NCI-H2107 treated with DMSO at 0.1 percent for 48 hours (cell line): Measurements from ENCODE around the gene C1D.
"Not testable (repeated sequence)": the region's sequence is repeated elsewhere in the genome, so short reads cannot be mapped to it uniquely, and the experiment has no call there.

Source experiments
- DNase-seq: peaks from one replicate; lab custom pipeline; 2025; ENCODE audit not compliant: unreplicated experiment; lab: John Stamatoyannopoulos, UW

The C1D gene

DNA sequence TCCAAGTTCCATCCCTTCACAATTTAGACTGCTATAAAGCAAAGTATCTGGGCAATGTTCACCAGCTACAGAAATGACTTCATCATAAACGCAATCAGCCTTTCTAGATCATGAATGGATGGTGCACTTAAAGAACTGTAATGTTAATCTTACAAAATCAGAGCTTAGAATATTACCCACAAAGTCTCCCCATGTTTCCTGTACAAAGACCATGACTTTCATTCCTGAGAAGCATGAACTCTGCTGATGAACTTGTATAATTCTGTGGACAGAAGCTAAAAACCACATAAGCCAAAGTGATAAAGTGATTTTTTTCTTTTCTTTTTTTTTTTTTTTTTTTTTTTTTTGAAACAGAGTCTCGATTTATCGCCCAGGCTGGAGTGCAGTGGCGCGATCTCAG lies 53.3 kb downstream of the C1D start:
- no peak for DNase-seq

DNA sequence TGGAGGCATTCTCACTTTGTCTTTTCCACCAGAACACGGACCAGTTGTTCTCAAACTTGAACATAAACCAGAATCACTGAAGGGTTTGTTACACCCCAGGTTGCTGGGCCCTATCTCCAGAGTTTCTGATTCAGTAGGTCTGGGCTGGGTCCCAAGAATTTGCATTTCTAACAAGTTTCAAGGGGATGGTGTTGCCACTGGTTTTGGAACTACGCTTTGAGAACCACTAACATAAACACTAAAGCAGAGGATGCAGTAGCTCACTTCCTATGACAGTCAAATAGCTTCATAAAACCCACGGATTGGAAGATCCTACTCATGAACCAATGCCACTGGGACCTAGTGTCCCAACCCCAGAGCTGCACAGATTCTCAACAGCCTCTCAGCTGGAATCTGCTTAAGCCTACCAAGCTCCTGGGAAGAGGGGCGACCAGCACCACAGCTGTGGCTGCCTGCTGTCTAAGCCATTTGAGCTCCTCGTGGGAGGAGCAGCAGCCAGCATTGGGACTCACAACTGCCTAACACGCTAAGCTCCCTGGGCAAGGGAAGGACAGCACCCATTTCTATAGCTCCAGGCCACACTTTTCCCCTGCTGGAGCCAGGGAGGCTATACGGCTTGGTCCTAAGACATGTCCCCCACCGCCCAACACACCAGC lies 62.5 kb downstream of the C1D start:
- DNase-seq, result no peak

DNA sequence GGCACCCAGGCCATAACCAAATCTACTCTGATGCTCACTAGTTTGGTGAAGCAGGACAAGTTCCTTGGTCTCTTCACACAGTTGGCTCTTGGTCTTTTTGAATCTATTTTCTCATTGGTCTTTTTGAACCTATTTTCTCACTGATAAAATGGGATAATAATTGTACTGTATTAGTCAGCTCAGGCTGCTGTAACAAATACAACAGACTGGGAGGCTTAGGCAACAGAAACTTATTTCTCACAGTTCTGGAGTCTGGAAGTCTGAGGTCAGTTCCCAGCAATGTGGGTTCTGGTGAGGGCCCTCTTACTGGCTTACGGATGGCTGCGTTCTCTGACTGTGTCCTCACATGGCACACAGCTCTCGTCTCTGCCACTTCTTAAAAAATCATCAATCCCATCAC lies 63.5 kb downstream of the C1D start:
- no peak for DNase-seq

DNA sequence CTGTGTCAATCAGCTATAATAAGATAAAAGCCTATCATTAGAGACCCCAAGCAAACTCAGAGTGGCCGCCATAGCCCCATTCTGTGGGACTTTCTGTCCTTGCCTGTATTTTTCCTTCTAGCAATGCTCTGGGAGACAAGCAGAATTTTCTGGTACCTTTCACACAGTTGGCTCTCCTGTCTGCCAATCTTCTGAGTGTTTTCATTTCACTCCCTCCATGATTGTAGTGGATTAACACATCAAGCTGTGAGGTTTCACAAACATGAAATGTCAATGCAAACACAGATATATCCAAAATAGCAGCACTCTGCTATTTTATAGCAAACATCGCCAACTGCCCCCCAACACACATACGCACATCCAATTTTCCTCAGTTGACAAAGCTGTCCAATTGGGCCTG lies 64.9 kb downstream of the C1D start:
- DNase-seq, result no peak

DNA sequence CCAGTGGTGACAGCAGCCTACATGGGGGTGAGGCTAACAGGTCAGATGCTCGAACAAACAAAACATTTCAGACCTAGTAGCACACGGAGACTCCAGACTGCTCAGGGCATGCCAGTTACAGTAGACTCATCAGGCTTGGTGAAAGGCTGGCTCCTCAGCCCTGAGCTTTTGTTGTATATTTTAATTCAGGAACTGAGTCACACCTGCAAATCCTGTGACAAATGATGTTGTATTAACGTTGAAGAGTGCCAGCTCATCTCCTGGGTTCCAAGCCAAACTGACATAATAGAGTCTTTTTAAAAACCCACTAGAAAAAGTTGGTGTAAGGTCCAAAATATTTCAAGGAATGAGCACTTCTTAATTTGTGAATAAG lies 65.3 kb downstream of the C1D start:
- no peak for DNase-seq

DNA sequence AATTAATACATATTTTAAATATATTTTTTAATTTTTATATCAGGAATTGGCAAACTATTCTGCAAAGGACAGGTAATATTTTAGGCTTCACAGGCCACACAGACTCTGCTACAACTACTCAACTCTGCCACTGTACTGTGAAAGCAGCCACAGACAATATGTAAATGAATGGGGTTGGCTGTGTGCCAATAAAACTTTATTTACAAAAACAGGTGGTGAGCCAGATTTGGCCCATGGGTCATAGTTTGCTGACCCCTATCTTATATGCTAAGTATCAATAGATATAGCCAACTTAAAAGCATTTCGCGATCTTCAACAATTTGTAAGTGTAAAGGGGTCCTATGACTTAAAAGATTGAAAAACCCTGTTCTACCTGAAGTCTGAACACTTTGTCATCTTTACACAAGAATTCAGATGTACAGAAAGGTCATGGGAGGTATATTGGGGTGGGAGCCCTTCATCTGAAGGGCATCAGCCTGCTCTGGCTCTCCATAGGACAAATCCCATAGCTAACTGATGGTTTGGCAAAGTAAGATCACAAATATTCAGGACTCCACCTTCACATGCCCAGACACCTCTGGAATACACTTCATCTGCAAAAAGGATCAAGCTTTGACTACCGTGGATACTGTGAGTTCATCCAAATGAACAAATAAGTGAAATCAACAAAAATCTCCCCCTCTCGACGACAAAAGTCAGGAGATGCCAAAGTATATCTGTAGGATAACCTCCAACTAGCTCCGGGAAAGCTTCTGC lies 65.9 kb downstream of the C1D start:
- DNase-seq, result no peak

DNA sequence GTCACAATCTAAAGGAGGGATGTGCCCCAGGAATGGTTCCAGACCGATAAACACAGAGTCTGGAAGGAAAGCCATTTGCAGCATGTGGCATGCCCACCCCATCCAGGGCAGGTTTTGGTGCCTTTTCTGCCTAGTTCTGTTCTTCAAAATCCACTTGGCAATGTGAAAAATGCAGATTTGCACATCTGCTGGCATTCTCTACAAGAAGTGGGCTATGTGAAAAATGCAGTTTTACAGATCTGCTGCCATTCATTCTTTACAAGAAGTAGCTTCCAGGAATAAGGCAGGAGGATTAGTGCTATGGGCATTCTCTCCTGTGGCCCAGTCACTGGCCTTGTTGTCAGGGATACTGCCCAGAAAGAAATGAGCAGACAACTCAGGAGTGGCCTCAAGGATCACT lies 68.1 kb downstream of the C1D start:
- DNase-seq, result no peak

DNA sequence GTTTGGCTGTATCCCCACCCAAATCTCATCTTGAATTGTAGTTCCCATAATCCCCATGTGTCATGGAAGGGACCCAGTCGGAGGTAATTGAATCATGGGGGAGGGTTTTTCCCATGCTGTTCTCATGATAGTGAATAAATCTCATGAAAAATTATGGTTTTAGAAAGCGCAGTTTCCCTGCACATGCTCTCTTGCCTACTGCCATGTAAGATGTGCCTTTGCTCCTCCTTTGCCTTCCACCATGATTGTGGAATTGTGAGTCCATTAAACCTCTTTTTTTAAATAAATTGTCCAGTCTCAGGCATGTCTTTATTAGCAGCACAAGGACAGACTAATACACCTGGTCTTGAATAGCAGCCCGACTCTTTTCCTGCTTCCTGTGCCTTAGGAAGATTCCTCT lies 68.7 kb downstream of the C1D start:
- DNase-seq, result not testable (repeated sequence)

DNA sequence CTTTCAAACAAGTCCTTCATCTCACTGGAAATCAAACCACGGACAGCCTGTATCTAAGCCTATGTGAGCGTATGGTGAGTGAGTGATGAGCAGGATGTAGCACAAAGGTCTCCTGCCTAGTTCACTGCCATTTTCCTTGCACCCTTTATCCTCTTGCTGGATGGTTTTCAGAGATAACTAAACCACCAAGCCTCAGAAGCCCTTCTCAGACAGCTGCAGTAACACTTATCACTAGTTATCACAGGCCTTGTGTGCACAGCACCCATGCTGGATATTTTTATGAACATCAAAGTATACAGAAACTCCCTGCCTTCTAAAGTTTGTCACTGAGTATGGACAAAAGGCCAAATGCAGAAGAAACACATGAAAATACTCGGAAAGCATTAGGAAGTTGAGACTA lies 69.5 kb downstream of the C1D start:
- no peak for DNase-seq

DNA sequence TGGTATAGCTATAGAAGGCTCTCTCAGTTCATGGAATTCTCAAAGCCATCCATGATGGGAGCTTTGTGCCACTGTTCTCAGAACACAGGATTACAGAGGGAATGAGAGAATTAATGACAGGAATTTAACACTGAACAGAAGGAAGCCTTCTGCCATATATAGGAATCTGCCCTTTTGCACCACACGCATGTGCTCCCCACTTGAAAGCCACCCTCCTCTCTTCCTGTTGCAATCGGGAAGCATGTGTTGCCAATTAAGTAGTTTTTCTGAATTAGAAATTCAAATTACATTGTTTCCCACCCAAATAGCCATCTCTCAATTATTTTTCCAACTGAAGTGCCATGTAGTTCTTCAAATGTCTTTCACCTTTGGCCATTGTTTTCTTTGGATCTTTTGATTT lies 71.3 kb downstream of the C1D start:
- no peak for DNase-seq
